SJCRH30 (cell line): ENCODE data around the gene HLA-DQB1. TPM values are rescaled to one million over a fixed set of nuclear protein-coding genes. Genes with fewer than 3 reads are reported as not detected.
"Not testable (repeated sequence)": the region's sequence is repeated elsewhere in the genome, so short reads cannot be mapped to it uniquely, and the experiment has no call there.

Experiments used
- DNase-seq, 2 experiments: peaks; one replicate each; pipeline ENCODE4 v3.0.0-alpha.2; 2015 to 2020
- H3K27ac ChIP-seq: fragments of 250-450 bp; sonication (Bioruptor Pico); 2 replicates; pipeline ENCODE4 v1.5.1; 2020; ENCODE audit warnings: mild to moderate bottlenecking, moderate library complexity
- H3K27me3 ChIP-seq: fragments of 250-450 bp; sonication (Bioruptor Pico); 2 replicates; pipeline ENCODE4 v1.5.1; 2020; ENCODE audit warnings: mild to moderate bottlenecking, moderate library complexity
- H3K36me3 ChIP-seq: fragments of 250-450 bp; sonication (Bioruptor Pico); 2 replicates; pipeline ENCODE4 v1.5.1; 2020; ENCODE audit warnings: mild to moderate bottlenecking, moderate library complexity
- H3K4me1 ChIP-seq: fragments of 250-450 bp; sonication (Bioruptor Pico); 2 replicates; pipeline ENCODE4 v1.5.1; 2020; ENCODE audit warnings: mild to moderate bottlenecking, moderate library complexity
- H3K4me3 ChIP-seq: fragments of 250-450 bp; sonication (Bioruptor Pico); 2 replicates; pipeline ENCODE4 v1.5.1; 2020; ENCODE audit warnings: mild to moderate bottlenecking, moderate library complexity
- H3K9me3 ChIP-seq: fragments of 250-450 bp; sonication (Bioruptor Pico); replicated peaks from 2 replicates; pipeline ENCODE4 v1.5.1; 2020; ENCODE audit warnings: mild to moderate bottlenecking, moderate library complexity
- total RNA-seq: library from RNA; depleted of rRNA; stranded (reverse); fragments of >200 nt; shearing (Covaris generic); gene quantifications from 2 replicates; pipeline ENCODE4 v1.2.3, GENCODE V29; 2014

Gene HLA-DQB1
- total RNA-seq, 1 experiment from 2014 or later: not detected

GRCh38 chr6:32643904-32644303 is 22.6 kb downstream of the HLA-DQB1 start:
- H3K4me1 ChIP-seq: no peaks in the 10 kb centered on the region
- no peak overlapping the region for H3K4me3 ChIP-seq
- H3K9me3 ChIP-seq: no peaks in the 10 kb centered on the region
- no peak overlapping the region for H3K27ac ChIP-seq
- DNase-seq: no peak
- H3K36me3 ChIP-seq: no peaks in the 10 kb centered on the region
- H3K27me3 ChIP-seq: no peaks in the 10 kb centered on the region

- H3K4me1 ChIP-seq: no peaks in the 10 kb centered on the region
- no peaks in the 10 kb centered on the region for H3K36me3 ChIP-seq
- no peak overlapping the region for H3K27ac ChIP-seq
- no peak for DNase-seq
- no peaks in the 10 kb centered on the region for H3K9me3 ChIP-seq
- H3K4me3 ChIP-seq: no peak overlapping the region
- no peaks in the 10 kb centered on the region for H3K27me3 ChIP-seq
Measured at GRCh38 chr6:32642720-32643106, 23.7 kb downstream of the HLA-DQB1 start.

- not testable (repeated sequence) for DNase-seq, H3K9me3 ChIP-seq, H3K4me1 ChIP-seq, H3K27me3 ChIP-seq, H3K27ac ChIP-seq, H3K4me3 ChIP-seq, H3K36me3 ChIP-seq
Measured at GRCh38 chr6:32641785-32642719, 24.4 kb downstream of the HLA-DQB1 start.

GRCh38 chr6:32641122-32641521 is 25.3 kb downstream of the HLA-DQB1 start:
- Histone ChIP-seq H3K36me3 (no peaks in the 10 kb centered on the region), H3K4me3 (no peak overlapping the region), H3K27ac (no peak overlapping the region), H3K4me1 (no peaks in the 10 kb centered on the region), H3K9me3 (no peaks in the 10 kb centered on the region), H3K27me3 (no peaks in the 10 kb centered on the region)
- no peak for DNase-seq

GRCh38 chr6:32639440-32640394 is 26.7 kb downstream of the HLA-DQB1 start:
- no peaks in the 10 kb centered on the region for H3K9me3 ChIP-seq
- H3K27me3 ChIP-seq: no peaks in the 10 kb centered on the region
- H3K4me1 ChIP-seq: no peaks in the 10 kb centered on the region
- no peak overlapping the region for H3K4me3 ChIP-seq
- no peak for DNase-seq
- H3K36me3 ChIP-seq: no peaks in the 10 kb centered on the region
- H3K27ac ChIP-seq: no peak overlapping the region

GRCh38 chr6:32638532-32639219 is 27.8 kb downstream of the HLA-DQB1 start:
- no peaks in the 10 kb centered on the region for H3K4me1 ChIP-seq
- H3K36me3 ChIP-seq: no peaks in the 10 kb centered on the region
- no peak for DNase-seq
- H3K27ac ChIP-seq: no peak overlapping the region
- H3K4me3 ChIP-seq: no peak overlapping the region
- no peaks in the 10 kb centered on the region for H3K27me3 ChIP-seq
- no peaks in the 10 kb centered on the region for H3K9me3 ChIP-seq

GRCh38 chr6:32637883-32638282 is 28.6 kb downstream of the HLA-DQB1 start:
- Histone ChIP-seq H3K4me3 (no peak overlapping the region), H3K27me3 (no peaks in the 10 kb centered on the region), H3K27ac (no peak overlapping the region), H3K4me1 (no peaks in the 10 kb centered on the region), H3K9me3 (no peaks in the 10 kb centered on the region), H3K36me3 (no peaks in the 10 kb centered on the region)
- DNase-seq: no peak

- no peak for DNase-seq
- Histone ChIP-seq H3K9me3 (no peaks in the 10 kb centered on the region), H3K27me3 (no peaks in the 10 kb centered on the region), H3K36me3 (no peaks in the 10 kb centered on the region), H3K4me1 (no peaks in the 10 kb centered on the region), H3K4me3 (no peak within 1 kb of the TSS), H3K27ac (no peak within 1 kb of the TSS)
Measured at GRCh38 chr6:32637219-32637880, 29.1 kb downstream of the HLA-DQB1 start, which contains the start of gene HLA-DQA1. TSS of gene HLA-DQA1 (plus strand) at chr6:32637406. CDS start at chr6:32637459, 53 bp downstream.

- Histone ChIP-seq H3K27ac (no peak overlapping the region), H3K4me1 (no peaks in the 10 kb centered on the region), H3K36me3 (no peaks in the 10 kb centered on the region), H3K9me3 (no peaks in the 10 kb centered on the region), H3K4me3 (no peak overlapping the region), H3K27me3 (no peaks in the 10 kb centered on the region)
- DNase-seq: no peak
Measured at GRCh38 chr6:32635526-32636123, 30.8 kb downstream of the HLA-DQB1 start.

GRCh38 chr6:32629793-32630192 is 36.7 kb downstream of the HLA-DQB1 start:
- H3K4me3 ChIP-seq, H3K27ac ChIP-seq, DNase-seq, H3K9me3 ChIP-seq, H3K36me3 ChIP-seq, H3K27me3 ChIP-seq, H3K4me1 ChIP-seq: not testable (repeated sequence)

GRCh38 chr6:32627831-32628230 is 38.6 kb downstream of the HLA-DQB1 start:
- DNase-seq: no peak

GRCh38 chr6:32627249-32627648 is 39.2 kb downstream of the HLA-DQB1 start:
- Histone ChIP-seq H3K36me3 (no peaks in the 10 kb centered on the region), H3K4me1 (no peaks in the 10 kb centered on the region), H3K27me3 (no peaks in the 10 kb centered on the region), H3K9me3 (no peaks in the 10 kb centered on the region), H3K27ac (no peak overlapping the region), H3K4me3 (no peak overlapping the region)
- DNase-seq: no peak

More at GRCh38 chr6:32627831-32628230, 38.6 kb downstream of the HLA-DQB1 start:
- Histone ChIP-seq H3K36me3 (no peaks in the 10 kb centered on the region), H3K27ac (no peak overlapping the region), H3K4me1 (no peaks in the 10 kb centered on the region), H3K9me3 (no peaks in the 10 kb centered on the region), H3K27me3 (no peaks in the 10 kb centered on the region), H3K4me3 (no peak overlapping the region)

- no peak overlapping the region for H3K4me3 ChIP-seq
- H3K27me3 ChIP-seq: no peaks in the 10 kb centered on the region
- DNase-seq: no peak
- no peaks in the 10 kb centered on the region for H3K36me3 ChIP-seq
- H3K27ac ChIP-seq: no peak overlapping the region
- no peaks in the 10 kb centered on the region for H3K9me3 ChIP-seq
- H3K4me1 ChIP-seq: no peaks in the 10 kb centered on the region
Measured at GRCh38 chr6:32625137-32625536, 41.3 kb downstream of the HLA-DQB1 start.

- H3K9me3 ChIP-seq: no peaks in the 10 kb centered on the region
- no peak overlapping the region for H3K4me3 ChIP-seq
- no peak overlapping the region for H3K27ac ChIP-seq
- no peak for DNase-seq
- H3K36me3 ChIP-seq: no peaks in the 10 kb centered on the region
- H3K27me3 ChIP-seq: no peaks in the 10 kb centered on the region
- H3K4me1 ChIP-seq: no peaks in the 10 kb centered on the region
Measured at GRCh38 chr6:32624565-32624964, 41.9 kb downstream of the HLA-DQB1 start.
